ENCODE results near the gene KIAA0319L. TPM values are rescaled to one million over a fixed set of nuclear protein-coding genes. Genes with fewer than 3 reads are reported as not detected.
"Not testable (repeated sequence)": the region's sequence is repeated elsewhere in the genome, so short reads cannot be mapped to it uniquely, and the experiment has no call there.

Gene KIAA0319L
- polyA plus RNA-seq, 3 donors from 2014 or later: 11.1 to 31.8 (median 19.1) TPM

DNA sequence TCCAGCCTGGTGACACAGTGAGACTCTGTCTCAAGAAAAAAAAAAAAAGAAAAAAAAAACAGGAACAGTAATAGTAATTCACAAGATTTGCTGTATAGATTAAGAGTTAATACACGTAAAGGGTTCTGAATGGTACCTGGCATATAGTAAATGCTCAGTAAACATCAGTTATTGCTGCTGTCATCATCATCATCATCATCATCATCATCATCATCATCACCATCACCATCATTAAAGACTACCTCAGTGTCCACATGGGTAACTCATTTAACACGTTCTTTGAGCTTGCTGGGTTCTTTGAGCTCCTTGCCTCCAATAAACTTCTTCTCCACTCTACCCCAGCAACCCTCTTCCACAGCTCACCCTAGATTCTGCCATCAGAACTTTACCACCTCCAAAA, 55.0 kb downstream of the KIAA0319L start:
- Mint-ChIP-seq H3K9me3 (no peaks in the 10 kb centered on the region), H3K27me3 (ENCODE audit: low read depth in 3 of 3) (peaks cover 0 to 1% (median 0%) of the 10 kb centered on the region in 3 donors), H3K36me3 (peaks cover 0 to 16% (median 3%) of the 10 kb centered on the region in 3 donors), H3K27ac (peak overlapping the region in 2 of 6 donors; percentile 0), H3K4me3 (no peak overlapping the region), H3K4me1 (peaks cover 32 to 49% of the 10 kb centered on the region in 2 donors)
- DNase-seq: no peak

DNA sequence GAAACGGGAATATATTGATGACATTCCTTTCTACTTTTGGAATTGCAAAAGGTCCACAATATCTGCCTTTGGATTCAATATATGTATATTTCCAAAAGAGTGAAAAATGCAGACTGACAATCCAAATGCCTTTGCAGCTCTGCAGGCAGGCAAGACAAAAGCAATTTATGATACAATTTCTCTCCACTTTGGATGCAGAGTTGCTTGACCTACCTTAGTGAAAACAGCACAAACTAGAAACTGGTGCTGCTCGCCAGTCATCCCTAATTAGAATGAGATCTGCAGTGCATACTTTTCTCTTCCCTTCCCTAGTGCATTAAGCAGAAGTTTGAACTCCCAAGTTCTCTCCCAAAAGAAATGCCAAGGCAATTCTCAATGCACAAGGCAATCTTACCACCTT, 56.8 kb downstream of the KIAA0319L start:
- Mint-ChIP-seq H3K27ac (peak overlapping the region in 1 of 6 donors; percentile 1), H3K36me3 (peaks cover 0 to 10% (median 6%) of the 10 kb centered on the region in 3 donors), H3K4me1 (peaks cover 15 to 31% of the 10 kb centered on the region in 2 donors)

DNA sequence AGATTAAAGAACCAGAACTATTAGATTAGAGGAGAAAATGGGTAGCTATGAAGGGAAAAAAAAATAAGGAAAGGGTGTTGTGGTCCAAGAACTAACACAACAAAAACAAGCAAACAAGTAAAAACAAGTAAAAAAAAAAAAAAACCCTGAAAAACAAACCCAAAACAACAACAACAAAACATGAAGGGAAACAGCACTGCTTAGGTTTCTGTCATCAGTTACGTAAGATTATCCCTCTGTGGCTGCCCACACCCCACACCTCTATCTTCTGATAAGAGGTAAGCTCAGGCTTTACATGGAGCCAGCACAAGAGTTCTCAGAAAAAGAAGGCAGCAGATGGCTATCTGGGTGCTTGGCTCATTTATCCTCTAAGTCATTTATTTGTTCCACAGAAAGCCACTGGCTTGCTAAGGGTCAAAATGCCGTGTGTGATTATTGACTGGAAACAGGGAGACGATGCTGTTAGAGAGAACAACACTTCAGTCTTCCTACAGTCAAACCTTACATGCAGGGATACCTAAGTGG, 57.5 kb downstream of the KIAA0319L start:
- H3K4me1 Mint-ChIP-seq: peaks cover 13 to 25% of the 10 kb centered on the region in 2 donors
- no peak for DNase-seq
- H3K27me3 Mint-ChIP-seq (ENCODE audit: low read depth in 3 of 3): peaks cover 0 to 1% (median 0%) of the 10 kb centered on the region in 3 donors
- no peaks in the 10 kb centered on the region for H3K9me3 Mint-ChIP-seq
- no peak overlapping the region for H3K4me3 Mint-ChIP-seq
- peaks cover 0 to 10% (median 6%) of the 10 kb centered on the region in 3 donors for H3K36me3 Mint-ChIP-seq
- H3K27ac Mint-ChIP-seq: peak overlapping the region; percentile 0 to 81 (median 48)

More for the DNA sequence above, 56.8 kb downstream of the KIAA0319L start:
- no peak overlapping the region for H3K4me3 Mint-ChIP-seq
- DNase-seq: no peak
- H3K9me3 Mint-ChIP-seq: no peaks in the 10 kb centered on the region
- peaks cover 0 to 1% (median 0%) of the 10 kb centered on the region in 3 donors for H3K27me3 Mint-ChIP-seq (ENCODE audit: low read depth in 3 of 3)

DNA sequence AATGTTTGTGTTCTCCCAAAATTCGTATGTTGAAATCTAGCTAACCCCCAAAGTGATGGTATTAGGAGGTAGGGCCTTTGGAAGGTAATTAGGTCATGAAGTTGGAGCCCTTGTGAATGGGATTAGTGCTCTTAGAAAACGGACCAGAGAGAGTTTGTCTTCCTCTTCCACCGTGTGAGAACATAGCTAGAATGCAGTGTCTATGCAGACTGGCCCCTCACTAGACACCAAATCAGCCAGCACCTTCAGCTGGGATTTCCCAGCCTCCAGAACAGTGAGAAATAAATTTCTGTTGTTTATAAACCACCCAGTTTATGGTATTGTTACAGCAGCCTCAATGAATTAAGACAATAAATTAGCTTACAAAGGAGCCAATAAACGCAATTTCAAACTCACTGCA, 58.0 kb downstream of the KIAA0319L start:
- no peaks in the 10 kb centered on the region for H3K9me3 Mint-ChIP-seq
- H3K27me3 Mint-ChIP-seq (ENCODE audit: low read depth in 3 of 3): peaks cover 0 to 1% (median 0%) of the 10 kb centered on the region in 3 donors
- no peak for DNase-seq
- peak overlapping the region; percentile 0 to 81 (median 52) for H3K27ac Mint-ChIP-seq
- H3K4me3 Mint-ChIP-seq: no peak overlapping the region
- H3K36me3 Mint-ChIP-seq: peaks cover 0 to 10% (median 6%) of the 10 kb centered on the region in 3 donors
- H3K4me1 Mint-ChIP-seq: peaks cover 13 to 25% of the 10 kb centered on the region in 2 donors

DNA sequence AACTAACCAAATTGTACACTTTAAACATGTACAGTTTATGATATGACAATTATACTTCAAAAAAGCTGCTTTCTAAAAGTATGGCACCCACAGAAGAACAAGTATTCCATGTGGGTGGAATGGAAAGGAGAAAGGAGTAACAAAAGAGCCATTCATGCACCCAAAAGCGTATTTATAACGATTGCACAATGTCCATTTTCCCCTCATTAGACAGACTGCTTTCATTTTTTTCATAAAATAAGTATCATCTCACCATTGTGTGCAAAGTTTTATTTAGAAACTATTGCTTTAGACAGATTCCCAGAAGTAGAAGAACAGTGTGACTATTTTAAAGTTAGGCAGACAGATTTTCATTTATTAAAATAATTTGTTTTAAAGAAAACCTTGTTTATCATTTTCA, 59.6 kb downstream of the KIAA0319L start:
- H3K27ac Mint-ChIP-seq: no peak overlapping the region
- no peak for DNase-seq
- no peaks in the 10 kb centered on the region for H3K9me3 Mint-ChIP-seq
- H3K4me1 Mint-ChIP-seq: peaks cover 13 to 25% of the 10 kb centered on the region in 2 donors
- H3K36me3 Mint-ChIP-seq: peaks cover 0 to 14% (median 6%) of the 10 kb centered on the region in 3 donors
- H3K27me3 Mint-ChIP-seq (ENCODE audit: low read depth in 3 of 3): peaks cover 0 to 1% (median 0%) of the 10 kb centered on the region in 3 donors
- H3K4me3 Mint-ChIP-seq: no peak overlapping the region

DNA sequence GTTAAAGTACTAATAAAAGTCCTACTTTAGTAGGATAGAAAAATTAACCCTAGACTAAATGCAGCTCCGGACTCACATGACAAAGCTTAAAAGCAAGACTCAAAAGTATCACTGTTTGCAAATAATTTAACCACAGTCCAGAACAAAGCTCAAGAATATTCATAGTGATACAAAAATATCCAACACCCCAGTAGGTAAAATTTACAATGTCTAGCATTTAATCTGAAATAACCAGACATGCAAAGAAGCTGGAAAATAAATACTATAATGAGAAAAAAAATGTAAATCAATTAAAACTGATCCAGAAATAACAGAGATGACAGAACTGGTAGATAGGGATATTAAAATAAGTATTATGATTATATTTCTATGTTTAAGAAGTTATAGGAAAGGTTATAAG, 67.0 kb downstream of the KIAA0319L start:
- DNase-seq: no peak
- peaks cover 9 to 17% of the 10 kb centered on the region in 2 donors for H3K4me1 Mint-ChIP-seq
- H3K27ac Mint-ChIP-seq: no peak overlapping the region
- H3K9me3 Mint-ChIP-seq: no peaks in the 10 kb centered on the region
- H3K27me3 Mint-ChIP-seq (ENCODE audit: low read depth in 3 of 3): peaks cover 0 to 1% (median 0%) of the 10 kb centered on the region in 3 donors
- H3K4me3 Mint-ChIP-seq: no peak overlapping the region
- peaks cover 12 to 47% (median 20%) of the 10 kb centered on the region in 3 donors for H3K36me3 Mint-ChIP-seq

DNA sequence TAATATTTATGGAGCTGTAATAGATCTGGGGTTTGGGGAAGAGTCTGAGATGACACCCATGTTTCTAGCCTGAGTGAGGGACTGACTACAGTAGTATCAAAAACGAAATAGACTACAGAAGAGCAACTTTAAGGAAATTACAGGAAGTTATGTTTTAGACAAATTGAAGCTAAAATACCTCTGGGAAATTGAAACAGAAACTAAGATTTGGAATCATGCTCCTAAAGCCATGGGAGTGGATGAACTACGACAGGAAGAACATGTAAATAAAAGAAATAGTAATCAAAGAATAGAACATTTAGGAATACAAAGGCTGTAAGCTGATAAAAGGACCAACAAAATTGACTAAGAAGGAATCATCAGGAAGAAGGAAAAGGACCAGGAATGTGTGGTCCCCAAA, 68.9 kb downstream of the KIAA0319L start:
- DNase-seq: no peak
- Mint-ChIP-seq H3K27ac (peak overlapping the region in 2 of 6 donors; percentile 11 to 79), H3K36me3 (peaks cover 12 to 47% (median 20%) of the 10 kb centered on the region in 3 donors), H3K4me3 (no peak overlapping the region), H3K9me3 (peaks cover 0 to under 1% (median 0%) of the 10 kb centered on the region in 6 donors), H3K4me1 (peaks cover 9 to 17% of the 10 kb centered on the region in 2 donors), H3K27me3 (ENCODE audit: low read depth in 3 of 3) (peaks cover 0 to 1% (median 0%) of the 10 kb centered on the region in 3 donors)

DNA sequence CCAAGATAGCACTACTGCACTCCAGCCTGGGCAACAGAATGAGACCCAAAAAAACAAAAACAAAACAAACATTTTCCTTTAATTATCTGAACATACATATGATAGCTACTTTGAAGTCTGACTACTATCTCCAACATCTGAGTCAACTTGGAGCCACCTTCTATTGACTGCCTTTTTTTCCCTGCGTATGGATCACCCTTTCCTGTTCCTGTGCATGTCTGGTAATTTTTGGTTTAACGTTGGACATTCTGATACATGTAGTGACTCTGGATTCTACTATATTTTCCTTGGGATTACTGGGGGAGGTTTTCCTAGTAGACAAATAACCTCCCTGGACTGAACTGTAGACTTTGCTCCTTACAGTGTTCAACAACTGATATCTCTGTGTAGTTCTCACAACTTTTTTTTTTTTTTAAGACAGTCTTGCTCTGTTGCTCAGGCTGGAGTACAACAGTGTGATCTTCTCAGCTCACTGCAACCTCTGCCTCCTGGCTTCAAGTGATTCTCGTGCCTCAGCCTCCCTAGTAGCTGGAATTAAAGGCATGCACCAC, 70.3 kb downstream of the KIAA0319L start:
- Mint-ChIP-seq H3K9me3 (peaks cover 0 to 2% (median 0%) of the 10 kb centered on the region in 6 donors), H3K27ac (no peak overlapping the region), H3K4me1 (peaks cover 9 to 17% of the 10 kb centered on the region in 2 donors), H3K27me3 (ENCODE audit: low read depth in 3 of 3) (peaks cover 0 to 1% (median 0%) of the 10 kb centered on the region in 3 donors), H3K4me3 (no peak overlapping the region), H3K36me3 (peaks cover 12 to 38% (median 20%) of the 10 kb centered on the region in 3 donors)
- DNase-seq: no peak

DNA sequence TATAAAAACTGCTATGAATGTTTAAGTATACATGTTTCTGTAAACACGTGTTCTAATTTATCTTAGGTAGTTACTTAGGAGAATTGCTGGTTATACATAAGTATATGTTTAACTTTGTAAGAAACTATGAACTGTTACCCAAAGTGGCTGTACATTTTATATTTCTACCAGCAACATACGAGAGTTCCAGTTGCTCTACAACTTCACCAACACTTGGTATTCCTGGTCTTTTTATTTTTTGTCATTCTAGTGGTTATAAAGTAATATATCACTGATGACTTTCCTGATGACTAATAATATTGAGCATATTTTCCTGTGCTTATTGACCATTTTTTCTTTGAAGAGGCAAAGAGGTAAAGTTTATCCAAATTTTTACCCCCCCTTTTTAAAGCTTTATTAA, 76.0 kb downstream of the KIAA0319L start:
- no peak for DNase-seq
- no peak overlapping the region for H3K4me3 Mint-ChIP-seq
- no peak overlapping the region for H3K27ac Mint-ChIP-seq
- H3K27me3 Mint-ChIP-seq (ENCODE audit: low read depth in 3 of 3): no peaks in the 10 kb centered on the region
- no peaks in the 10 kb centered on the region for H3K4me1 Mint-ChIP-seq
- peaks cover 0 to 15% (median 10%) of the 10 kb centered on the region in 3 donors for H3K36me3 Mint-ChIP-seq
- H3K9me3 Mint-ChIP-seq: peaks cover 0 to 2% (median 0%) of the 10 kb centered on the region in 6 donors

DNA sequence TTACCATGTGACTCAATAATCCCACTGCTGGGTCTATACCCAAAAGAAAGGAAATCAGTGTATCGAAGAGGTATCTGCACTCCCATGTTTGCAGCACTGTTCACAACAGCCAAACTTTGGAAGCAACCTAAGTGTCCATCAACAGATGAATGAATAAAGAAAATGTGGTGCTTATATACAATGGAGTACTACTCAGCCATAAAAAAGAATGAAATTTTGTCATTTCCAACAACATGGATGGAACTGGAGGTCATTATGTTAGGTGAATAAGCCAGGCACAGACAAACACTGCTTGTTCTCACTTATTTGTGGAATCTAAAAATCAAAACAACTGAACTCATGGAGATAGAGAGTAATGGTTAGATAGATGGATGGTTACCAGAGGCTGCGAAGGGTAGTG, 79.3 kb downstream of the KIAA0319L start:
- no peak for DNase-seq
- no peak overlapping the region for H3K4me3 Mint-ChIP-seq
- H3K36me3 Mint-ChIP-seq: peaks cover 5 to 26% (median 15%) of the 10 kb centered on the region in 3 donors
- H3K27ac Mint-ChIP-seq: peak overlapping the region in 1 of 6 donors; percentile 6
- no peaks in the 10 kb centered on the region for H3K9me3 Mint-ChIP-seq
- no peaks in the 10 kb centered on the region for H3K27me3 Mint-ChIP-seq (ENCODE audit: low read depth in 3 of 3)
- no peaks in the 10 kb centered on the region for H3K4me1 Mint-ChIP-seq

DNA sequence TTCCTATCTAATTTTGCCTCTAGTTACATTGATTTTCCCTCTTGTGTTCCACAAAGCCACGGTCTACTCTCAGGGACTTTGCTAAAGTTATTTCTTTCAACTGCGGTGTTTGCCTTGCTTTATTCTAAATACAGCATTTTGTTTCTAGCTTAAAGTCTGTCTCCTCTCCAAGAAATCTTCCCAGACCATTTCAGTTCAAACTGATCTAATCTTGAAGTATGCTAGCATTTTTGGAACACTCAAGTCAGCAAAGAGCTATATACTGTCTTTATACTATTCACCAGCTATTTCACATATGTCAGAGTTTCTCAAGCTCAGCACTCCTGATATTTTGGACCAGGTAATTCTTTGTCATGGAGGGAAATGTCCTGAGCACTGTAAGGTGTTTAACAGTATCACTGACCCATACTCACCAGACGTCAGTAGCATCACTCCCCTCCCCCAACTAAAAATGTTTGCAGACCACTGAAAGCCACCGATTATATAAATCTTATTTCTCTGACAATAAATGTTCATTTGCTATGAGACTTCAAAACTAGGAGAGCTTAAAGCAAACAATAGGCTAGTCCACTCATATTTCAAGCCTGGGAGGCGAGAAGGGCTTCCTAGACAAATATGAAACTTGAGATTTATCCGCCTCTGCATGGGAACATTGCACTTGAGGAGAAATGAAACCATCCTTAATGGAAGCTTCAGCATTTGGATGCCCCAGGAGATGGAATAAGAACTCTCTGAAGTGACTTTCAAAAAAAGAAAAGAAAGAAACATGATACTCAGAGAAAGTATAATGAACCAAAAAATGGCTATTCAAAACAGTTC, 81.1 kb downstream of the KIAA0319L start:
- Mint-ChIP-seq H3K4me1 (no peaks in the 10 kb centered on the region), H3K4me3 (no peak overlapping the region), H3K9me3 (no peaks in the 10 kb centered on the region), H3K27me3 (ENCODE audit: low read depth in 3 of 3) (no peaks in the 10 kb centered on the region), H3K36me3 (peaks cover 10 to 30% (median 20%) of the 10 kb centered on the region in 3 donors), H3K27ac (no peak overlapping the region)
- no peak for DNase-seq

DNA sequence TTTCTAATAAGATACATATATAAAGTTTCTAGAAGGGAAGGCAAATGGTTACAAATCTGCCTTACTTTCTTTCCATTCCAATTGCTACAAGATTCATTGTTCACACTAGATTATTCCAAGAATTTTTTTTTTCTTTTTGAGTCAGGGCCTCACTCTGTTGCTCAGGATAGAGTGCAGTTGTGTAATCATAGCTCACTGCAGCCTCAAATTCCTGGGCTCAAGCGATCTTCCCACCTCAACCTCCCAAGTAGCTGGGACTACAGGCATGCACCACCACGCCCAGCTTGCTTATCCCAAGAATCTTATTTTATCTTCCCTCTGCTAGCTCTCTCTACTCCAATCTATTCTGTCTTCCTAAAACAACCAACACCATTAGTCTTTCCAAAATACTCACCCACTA, 81.8 kb downstream of the KIAA0319L start:
- Mint-ChIP-seq H3K36me3 (peaks cover 15 to 35% (median 25%) of the 10 kb centered on the region in 3 donors), H3K27ac (no peak overlapping the region), H3K27me3 (ENCODE audit: low read depth in 3 of 3) (no peaks in the 10 kb centered on the region), H3K4me1 (no peaks in the 10 kb centered on the region), H3K4me3 (no peak overlapping the region), H3K9me3 (no peaks in the 10 kb centered on the region)
- DNase-seq: no peak

DNA sequence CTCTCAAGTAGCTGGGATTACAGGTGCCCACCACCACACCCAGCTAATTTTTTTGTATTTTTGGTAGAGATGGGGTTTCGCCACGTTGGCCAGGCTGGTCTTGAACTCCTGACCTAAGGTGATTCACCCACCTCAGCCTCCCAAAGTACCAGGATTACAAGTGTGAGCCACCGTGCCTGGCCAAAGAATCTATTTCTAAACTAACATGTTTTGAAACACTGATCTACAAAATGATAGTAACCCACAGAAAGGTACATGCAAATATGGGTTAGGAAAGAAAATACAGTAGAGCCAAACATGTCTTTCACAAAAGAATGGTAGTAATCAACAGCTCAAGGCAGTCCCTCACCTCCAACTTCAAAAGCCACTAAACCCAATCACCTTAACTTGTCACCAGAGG, 84.0 kb downstream of the KIAA0319L start:
- Mint-ChIP-seq H3K27ac (peak overlapping the region in 1 of 6 donors; percentile 33), H3K36me3 (peaks cover 25 to 47% (median 25%) of the 10 kb centered on the region in 3 donors)
- not testable (repeated sequence) for H3K9me3 Mint-ChIP-seq; H3K27me3 Mint-ChIP-seq (ENCODE audit: low read depth in 3 of 3); H3K4me1 Mint-ChIP-seq; DNase-seq; H3K4me3 Mint-ChIP-seq
